Ishikawa (cell line): Measurements from ENCODE around the gene SHB.

Experiments used
- CEBPB ChIP-seq: IDR thresholded peaks from 2 replicates; pipeline ENCODE4 v1.6.1; 2012
- CREB1 ChIP-seq: IDR thresholded peaks from 2 replicates; pipeline ENCODE4 v1.6.1; 2012; ENCODE audit warnings: low read depth
- EGR1 ChIP-seq: IDR thresholded peaks from 2 replicates; pipeline ENCODE4 v1.6.1; 2012
- EP300 ChIP-seq: IDR thresholded peaks from 2 replicates; pipeline ENCODE4 v1.6.1; 2012; ENCODE audit warnings: borderline replicate concordance
- FOXM1 ChIP-seq: IDR thresholded peaks from 2 replicates; pipeline ENCODE4 v1.6.1; 2012; ENCODE audit warnings: low read depth, borderline replicate concordance
- NFIC ChIP-seq: IDR thresholded peaks from 2 replicates; pipeline ENCODE4 v1.6.1; 2012
- RAD21 ChIP-seq: IDR thresholded peaks from 2 replicates; pipeline ENCODE4 v1.6.1; 2012; ENCODE audit warnings: low read depth
- TAF1 ChIP-seq: IDR thresholded peaks from 2 replicates; pipeline ENCODE4 v1.6.1; 2012; ENCODE audit warnings: low read depth, mild to moderate bottlenecking
- TCF12 ChIP-seq: IDR thresholded peaks from 2 replicates; pipeline ENCODE4 v1.6.1; 2012; ENCODE audit warnings: low read depth
- TEAD4 ChIP-seq: IDR thresholded peaks from 2 replicates; pipeline ENCODE4 v1.6.1; 2012
- YY1 ChIP-seq: IDR thresholded peaks from 2 replicates; pipeline ENCODE4 v1.6.1; 2012; ENCODE audit warnings: low read depth
- ZBTB7A ChIP-seq: IDR thresholded peaks from 2 replicates; pipeline ENCODE4 v1.6.1; 2012; ENCODE audit warnings: low read depth
- TF ChIP-seq, protein P1 (sequence below): IDR thresholded peaks from 2 replicates; pipeline ENCODE4 v1.6.1; 2012; ENCODE audit warnings: low read depth, mild to moderate bottlenecking
- TF ChIP-seq, protein P2 (sequence below): IDR thresholded peaks from 2 replicates; pipeline ENCODE4 v1.6.1; 2012
- TF ChIP-seq, protein P3 (sequence below): IDR thresholded peaks from 2 replicates; pipeline ENCODE4 v1.6.1; 2012

Gene SHB

DNA sequence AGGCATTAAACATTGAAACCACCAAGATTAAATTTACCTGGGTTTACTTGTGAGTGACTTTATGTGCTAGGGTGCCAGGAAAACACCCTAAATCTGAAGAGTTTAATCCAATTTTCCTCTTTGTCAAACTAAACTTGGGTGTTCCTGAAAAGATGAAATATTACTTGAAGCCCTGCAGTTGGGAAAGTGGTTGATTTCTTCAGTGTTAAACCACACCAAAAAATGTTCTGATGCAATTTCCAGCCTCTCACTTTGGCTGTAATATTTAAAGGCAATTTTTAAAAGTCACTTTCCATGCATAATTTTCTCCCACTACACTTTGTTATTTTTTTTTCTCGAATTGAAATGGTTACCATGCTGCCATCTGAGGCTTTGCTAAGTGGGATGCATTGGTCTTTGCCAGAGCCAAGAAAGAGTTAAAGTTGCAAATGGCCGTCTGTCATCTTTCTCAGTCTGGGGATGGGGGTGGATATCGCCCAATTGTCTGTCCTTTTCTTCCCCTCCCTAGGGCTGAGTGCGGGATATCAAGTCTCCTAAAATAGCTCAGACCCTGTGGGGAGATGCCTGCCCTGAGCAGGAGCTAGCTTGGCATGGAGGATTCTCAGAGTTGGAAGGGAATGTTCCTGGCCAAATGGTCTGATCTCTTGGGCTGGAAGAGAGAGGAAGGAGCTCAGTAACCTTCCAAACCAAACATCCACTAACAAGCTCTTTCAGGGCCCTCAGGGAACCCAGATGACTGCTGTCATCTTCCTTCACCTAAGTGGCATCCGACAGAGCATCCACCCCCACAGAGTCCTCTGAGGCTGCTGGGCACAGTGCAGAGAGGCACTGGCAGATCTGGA lies 13.6 kb upstream of the SHB start:
- TF ChIP-seq FOXM1 (no peak), EP300 (no peak), CREB1 (no peak), CEBPB (no peak), EGR1 (no peak), ZBTB7A (no peak), TEAD4 (no peak), YY1 (no peak), TAF1 (no peak), RAD21 (no peak)
- TF ChIP-seq, protein P1, sequence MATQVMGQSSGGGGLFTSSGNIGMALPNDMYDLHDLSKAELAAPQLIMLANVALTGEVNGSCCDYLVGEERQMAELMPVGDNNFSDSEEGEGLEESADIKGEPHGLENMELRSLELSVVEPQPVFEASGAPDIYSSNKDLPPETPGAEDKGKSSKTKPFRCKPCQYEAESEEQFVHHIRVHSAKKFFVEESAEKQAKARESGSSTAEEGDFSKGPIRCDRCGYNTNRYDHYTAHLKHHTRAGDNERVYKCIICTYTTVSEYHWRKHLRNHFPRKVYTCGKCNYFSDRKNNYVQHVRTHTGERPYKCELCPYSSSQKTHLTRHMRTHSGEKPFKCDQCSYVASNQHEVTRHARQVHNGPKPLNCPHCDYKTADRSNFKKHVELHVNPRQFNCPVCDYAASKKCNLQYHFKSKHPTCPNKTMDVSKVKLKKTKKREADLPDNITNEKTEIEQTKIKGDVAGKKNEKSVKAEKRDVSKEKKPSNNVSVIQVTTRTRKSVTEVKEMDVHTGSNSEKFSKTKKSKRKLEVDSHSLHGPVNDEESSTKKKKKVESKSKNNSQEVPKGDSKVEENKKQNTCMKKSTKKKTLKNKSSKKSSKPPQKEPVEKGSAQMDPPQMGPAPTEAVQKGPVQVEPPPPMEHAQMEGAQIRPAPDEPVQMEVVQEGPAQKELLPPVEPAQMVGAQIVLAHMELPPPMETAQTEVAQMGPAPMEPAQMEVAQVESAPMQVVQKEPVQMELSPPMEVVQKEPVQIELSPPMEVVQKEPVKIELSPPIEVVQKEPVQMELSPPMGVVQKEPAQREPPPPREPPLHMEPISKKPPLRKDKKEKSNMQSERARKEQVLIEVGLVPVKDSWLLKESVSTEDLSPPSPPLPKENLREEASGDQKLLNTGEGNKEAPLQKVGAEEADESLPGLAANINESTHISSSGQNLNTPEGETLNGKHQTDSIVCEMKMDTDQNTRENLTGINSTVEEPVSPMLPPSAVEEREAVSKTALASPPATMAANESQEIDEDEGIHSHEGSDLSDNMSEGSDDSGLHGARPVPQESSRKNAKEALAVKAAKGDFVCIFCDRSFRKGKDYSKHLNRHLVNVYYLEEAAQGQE: no peak
- TF ChIP-seq, protein P2, sequence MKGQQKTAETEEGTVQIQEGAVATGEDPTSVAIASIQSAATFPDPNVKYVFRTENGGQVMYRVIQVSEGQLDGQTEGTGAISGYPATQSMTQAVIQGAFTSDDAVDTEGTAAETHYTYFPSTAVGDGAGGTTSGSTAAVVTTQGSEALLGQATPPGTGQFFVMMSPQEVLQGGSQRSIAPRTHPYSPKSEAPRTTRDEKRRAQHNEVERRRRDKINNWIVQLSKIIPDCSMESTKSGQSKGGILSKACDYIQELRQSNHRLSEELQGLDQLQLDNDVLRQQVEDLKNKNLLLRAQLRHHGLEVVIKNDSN: no peak
- TF ChIP-seq, protein P3, sequence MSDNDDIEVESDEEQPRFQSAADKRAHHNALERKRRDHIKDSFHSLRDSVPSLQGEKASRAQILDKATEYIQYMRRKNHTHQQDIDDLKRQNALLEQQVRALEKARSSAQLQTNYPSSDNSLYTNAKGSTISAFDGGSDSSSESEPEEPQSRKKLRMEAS: no peak

DNA sequence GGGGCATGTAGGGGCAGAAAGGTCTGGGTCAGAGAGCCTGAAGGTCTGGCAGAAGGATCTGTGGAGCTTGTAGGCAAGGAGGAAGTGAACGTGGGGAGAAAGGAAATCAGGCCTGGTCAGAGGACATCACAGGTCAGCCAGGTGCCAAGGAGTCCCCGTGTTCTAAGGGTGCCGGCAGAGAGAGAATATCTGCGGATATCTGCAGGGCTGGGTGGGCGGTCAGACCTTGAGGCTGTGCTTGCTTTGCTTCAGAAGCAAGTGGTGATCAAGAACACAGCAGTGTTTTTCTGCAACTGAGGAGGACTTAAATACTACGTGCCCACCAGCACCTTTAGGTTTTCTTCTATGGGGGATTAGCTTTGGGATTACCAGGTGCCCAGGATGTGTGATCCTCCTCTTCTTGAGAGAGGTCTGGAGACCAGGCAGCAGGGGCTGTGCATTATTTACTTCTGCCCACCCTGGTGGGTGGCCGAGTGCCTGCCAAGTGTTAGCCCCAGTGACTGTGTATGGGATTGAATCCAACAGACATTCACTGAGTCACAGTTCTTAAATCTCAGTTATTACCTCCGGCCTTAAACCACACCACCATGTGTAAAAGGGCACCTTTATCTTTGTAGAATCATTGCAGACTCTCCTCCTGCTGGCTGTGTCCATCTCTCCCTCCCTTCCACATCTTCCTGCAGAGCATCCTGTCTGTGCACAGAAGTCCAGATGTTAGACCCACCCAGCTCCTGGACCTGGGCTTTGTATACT lies 12.5 kb upstream of the SHB start:
- TF ChIP-seq EGR1 (no peak), YY1 (no peak), TAF1 (no peak), TEAD4 (no peak), EP300 (no peak), TCF12 (no peak), CREB1 (no peak), FOXM1 (no peak), NFIC (no peak), RAD21 (no peak), ZBTB7A (no peak), CEBPB (no peak)
- TF ChIP-seq, protein P1: no peak
- TF ChIP-seq, protein P2: no peak
- TF ChIP-seq, protein P3: no peak

DNA sequence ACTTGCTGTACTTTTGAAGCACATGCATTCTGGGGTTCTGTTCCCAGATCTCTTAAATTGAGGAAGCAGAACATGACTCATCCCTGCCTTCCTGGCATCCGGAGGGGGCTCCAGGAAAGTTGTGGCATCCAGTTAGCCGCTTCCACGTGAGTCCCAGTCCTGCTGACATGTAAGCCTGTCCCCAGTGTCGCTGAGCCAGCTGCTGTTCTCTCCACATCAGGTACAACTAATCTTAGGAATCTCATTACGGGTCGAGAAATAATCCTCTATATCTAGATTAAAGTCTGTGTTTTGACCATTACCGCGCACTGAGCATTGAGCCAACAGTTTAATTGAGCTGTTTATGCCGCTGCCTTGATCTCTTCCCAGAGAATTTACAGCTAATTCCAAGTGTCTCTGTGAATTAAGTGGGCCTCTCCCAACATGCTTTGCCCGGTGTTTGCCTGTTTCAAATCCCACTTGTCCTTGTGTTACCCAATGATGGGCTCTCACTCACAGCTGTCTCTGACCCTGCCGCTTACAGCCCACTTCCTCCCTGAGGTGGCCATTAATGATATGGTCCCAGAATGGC lies 10.5 kb upstream of the SHB start:
- TF ChIP-seq TEAD4 (no peak), YY1 (no peak), NFIC (no peak), EGR1 (no peak), ZBTB7A (no peak), TCF12 (no peak), TAF1 (no peak), CEBPB (no peak), EP300 (no peak), RAD21 (no peak), CREB1 (no peak), FOXM1 (no peak)
- TF ChIP-seq, protein P1: no peak
- TF ChIP-seq, protein P2: no peak
- TF ChIP-seq, protein P3: no peak
